PC-3 (cell line): ENCODE results near the gene FARS2. TPM values are rescaled to one million over a fixed set of nuclear protein-coding genes. Genes with fewer than 3 reads are reported as not detected.

Experiments used
- ATAC-seq: fragments of 200-7000 bp; cut with Tn5 transposase; 2 replicates; pipeline ENCODE4 v1.9.1; 2020; ENCODE audit warnings: mild to moderate bottlenecking, moderate library complexity
- BruUV-seq: library from RNA; stranded (reverse); fragments of 400-500 nt; replicated peaks from 2 replicates; lab custom pipeline; 2021; lab: Mats Ljungman, UMichigan
- CTCF ChIA-PET: fragments of 300-600 bp; sonication (Branson Sonifier 250); formaldehyde crosslinking; loops from one replicate; lab custom pipeline; 2022; ENCODE audit warnings: antibody characterized with exemption; lab: Charles Lee
- POLR2A ChIA-PET: fragments of 300-600 bp; sonication (Branson Sonifier 250); formaldehyde crosslinking; loops from one replicate; lab custom pipeline; 2022; ENCODE audit warnings: antibody characterized with exemption; ENCODE audit not compliant: unreplicated experiment; lab: Charles Lee
- DNase-seq: peaks from one replicate; pipeline ENCODE4 v3.0.0-alpha.2; 2015
- H2AFZ ChIP-seq: fragments of 300-600 bp; sonication (generic); 2 replicates; pipeline ENCODE4 v1.6.0; 2016; ENCODE audit warnings: antibody characterized with exemption, low read length
- H3F3A ChIP-seq: fragments of 300-600 bp; sonication (generic); one replicate; pipeline ENCODE4 v1.6.0; 2017; ENCODE audit warnings: antibody characterized with exemption, low read length, control low read depth, mild to moderate bottlenecking; ENCODE audit not compliant: unreplicated experiment
- H3K27ac ChIP-seq: fragments of 300-600 bp; sonication (generic); 2 replicates; pipeline ENCODE4 v1.5.1; 2016; ENCODE audit warnings: mild to moderate bottlenecking, low read length
- H3K27me3 ChIP-seq: fragments of 300-600 bp; sonication (generic); 2 replicates; pipeline ENCODE4 v1.6.1; 2016; ENCODE audit warnings: low read length, mixed read lengths
- H3K36me3 ChIP-seq: fragments of 300-600 bp; sonication (generic); 2 replicates; pipeline ENCODE4 v1.6.1; 2016; ENCODE audit warnings: low read depth, mixed run types, low read length, mixed read lengths
- H3K4me1 ChIP-seq: fragments of 300-600 bp; sonication (generic); 2 replicates; pipeline ENCODE4 v1.5.1; 2016; ENCODE audit warnings: low read length; ENCODE audit not compliant: insufficient read depth
- H3K4me2 ChIP-seq: fragments of 300-600 bp; sonication (generic); 2 replicates; pipeline ENCODE4 v1.6.0; 2016; ENCODE audit warnings: low read length
- H3K4me3 ChIP-seq: fragments of 300-600 bp; sonication (generic); 2 replicates; pipeline ENCODE4 v1.5.1; 2016; ENCODE audit warnings: mild to moderate bottlenecking, low read length, mixed read lengths
- H3K79me2 ChIP-seq: fragments of 300-600 bp; sonication (generic); 2 replicates; pipeline ENCODE4 v1.6.1; 2017; ENCODE audit warnings: low read length, mixed read lengths
- H3K9ac ChIP-seq: fragments of 300-600 bp; sonication (generic); 2 replicates; pipeline ENCODE4 v1.6.0; 2016; ENCODE audit warnings: mild to moderate bottlenecking, low read length
- H3K9me2 ChIP-seq: fragments of 300-600 bp; sonication (generic); replicated peaks from 2 replicates; pipeline ENCODE4 v1.6.1; 2016; ENCODE audit warnings: mixed run types, low read length, mixed read lengths
- H3K9me3 ChIP-seq: fragments of 300-600 bp; sonication (generic); 2 replicates; pipeline ENCODE4 v1.6.1; 2016; ENCODE audit warnings: low read length, mixed read lengths
- H4K20me1 ChIP-seq: fragments of 300-600 bp; sonication (generic); 2 replicates; pipeline ENCODE4 v1.6.1; 2016; ENCODE audit warnings: low read length, mixed read lengths
- CTCF ChIP-seq: fragments of 300-600 bp; sonication (generic); conservative IDR thresholded peaks from 2 replicates; pipeline ENCODE4 v1.5.1; 2017; ENCODE audit warnings: antibody characterized with exemption, low read depth, mild to moderate bottlenecking, low read length
- EZH2 ChIP-seq: fragments of 300-600 bp; sonication (generic); IDR thresholded peaks from one replicate; pipeline ENCODE4 v1.6.1; 2017; ENCODE audit warnings: antibody characterized with exemption, mild to moderate bottlenecking, low read length; ENCODE audit not compliant: unreplicated experiment
- EZH2phosphoT487 ChIP-seq: fragments of 300-600 bp; sonication (generic); IDR thresholded peaks from 2 replicates; pipeline ENCODE4 v1.6.1; 2018; ENCODE audit warnings: mild to moderate bottlenecking, antibody characterized with exemption, low read length, borderline replicate concordance
- intact Hi-C: fragments of 100-400 bp; cut with micrococcal nuclease; formaldehyde crosslinking; loops from 2 replicates; pipeline ENCODE4 v1.9.0; 2023
- total RNA-seq: library from RNA; depleted of rRNA; stranded (reverse); fragments of >200 nt; gene quantifications from 2 replicates; pipeline ENCODE4 v1.2.3, GENCODE V29; 2014

FARS2 gene
- total RNA-seq, 1 experiment from 2014 or later = 23.0 TPM

GRCh38 chr6:5390177-5390576, 128.9 kb downstream of the FARS2 start:
- Histone ChIP-seq H3K4me2 (no peak overlapping the region), H3K9me3 (no peaks in the 10 kb centered on the region), H3K27me3 (no peaks in the 10 kb centered on the region), H3K79me2 (no peaks in the 10 kb centered on the region), H3K4me3 (no peak overlapping the region), H3K9ac (no peak overlapping the region), H3K36me3 (no peaks in the 10 kb centered on the region), H3K27ac (no peak overlapping the region), H3K9me2 (no peaks in the 10 kb centered on the region), H3F3A (no peaks in the 10 kb centered on the region), H4K20me1 (no peaks in the 10 kb centered on the region), H3K4me1 (no peaks in the 10 kb centered on the region; the same call in 1 of the 2 replicates), H2AFZ (no peak overlapping the region)
- intact Hi-C loops = no loop called here
- TF ChIP-seq CTCF (no peak), EZH2 (no peak), EZH2phosphoT487 (no peak)
- no TSS peak for BruUV-seq
- no peak for ATAC-seq
- CTCF ChIA-PET = no interaction called here
- POLR2A ChIA-PET = no interaction called here
- DNase-seq = no peak

GRCh38 chr6:5394280-5394679, 133.0 kb downstream of the FARS2 start:
- no peak for DNase-seq

More at GRCh38 chr6:5394280-5394679, 133.0 kb downstream of the FARS2 start:
- no peak overlapping the region for H3K4me3 ChIP-seq
- no peaks in the 10 kb centered on the region for H3K79me2 ChIP-seq
- POLR2A ChIA-PET = no interaction called here
- H3K9me3 ChIP-seq = no peaks in the 10 kb centered on the region
- BruUV-seq = no TSS peak
- CTCF ChIA-PET = no interaction called here
- no peak overlapping the region for H3K4me2 ChIP-seq
- ATAC-seq = no peak
- no peaks in the 10 kb centered on the region for H3K9me2 ChIP-seq
- intact Hi-C loops = no loop called here
- TF ChIP-seq EZH2 (no peak), EZH2phosphoT487 (no peak), CTCF (no peak)
- no peak overlapping the region for H3K27ac ChIP-seq
- H3K36me3 ChIP-seq = no peaks in the 10 kb centered on the region
- no peaks in the 10 kb centered on the region for H3F3A ChIP-seq
- H3K4me1 ChIP-seq = no peaks in the 10 kb centered on the region
- no peaks in the 10 kb centered on the region for H4K20me1 ChIP-seq
- H2AFZ ChIP-seq = no peak overlapping the region
- H3K27me3 ChIP-seq = no peaks in the 10 kb centered on the region
- H3K9ac ChIP-seq = no peak overlapping the region
